Trophoblast cell (in vitro differentiated cells and primary cell): ENCODE results near the gene POLR3E.

Source experiments
- DNase-seq, 2 donors: peaks; one replicate each; pipeline ENCODE4 v3.0.0-alpha.2; 2016
- H2AFZ ChIP-seq: 2 replicates; pipeline ENCODE4 v1.6.1; 2013; ENCODE audit warnings: low read length, moderate library complexity, mild to moderate bottlenecking; ENCODE audit not compliant: insufficient read depth, poor library complexity
- H2AK5ac ChIP-seq: 2 replicates; pipeline ENCODE4 v1.6.1; 2013; ENCODE audit warnings: mild to moderate bottlenecking, low read length
- H2BK120ac ChIP-seq: 2 replicates; pipeline ENCODE4 v1.6.1; 2013; ENCODE audit warnings: low read length, mild to moderate bottlenecking, moderate library complexity; ENCODE audit not compliant: insufficient read depth, poor library complexity
- H2BK12ac ChIP-seq: 2 replicates; pipeline ENCODE4 v1.6.1; 2013; ENCODE audit warnings: mild to moderate bottlenecking, low read length, moderate library complexity
- H2BK5ac ChIP-seq: 2 replicates; pipeline ENCODE4 v1.6.1; 2013; ENCODE audit warnings: low read length, low read depth, moderate library complexity, mild to moderate bottlenecking; ENCODE audit not compliant: poor library complexity
- H3K14ac ChIP-seq: 2 replicates; pipeline ENCODE4 v1.6.1; 2013; ENCODE audit warnings: mild to moderate bottlenecking, low read length
- H3K18ac ChIP-seq: 2 replicates; pipeline ENCODE4 v1.6.1; 2013; ENCODE audit warnings: mild to moderate bottlenecking, low read length
- H3K23ac ChIP-seq: 2 replicates; pipeline ENCODE4 v1.6.1; 2013; ENCODE audit warnings: low read length
- H3K27ac ChIP-seq: 2 replicates; pipeline ENCODE4 v1.5.1; 2013; ENCODE audit warnings: low read depth, mild to moderate bottlenecking, inconsistent platforms, low read length, moderate library complexity
- H3K27me3 ChIP-seq: 2 replicates; pipeline ENCODE4 v1.6.1; 2013; ENCODE audit warnings: inconsistent platforms, mild to moderate bottlenecking, low read length, moderate library complexity; ENCODE audit not compliant: insufficient read depth
- H3K36me3 ChIP-seq, 2 experiments: 1 replicate in 1 of 2; 2 replicates in 1 of 2; pipeline ENCODE4 v1.6.1; 2013; ENCODE audit warnings: low read length in 2 of 2, mild to moderate bottlenecking in 2 of 2, moderate library complexity in 1 of 2; ENCODE audit not compliant: insufficient read depth in 2 of 2, control insufficient read depth in 1 of 2
- H3K4ac ChIP-seq: 2 replicates; pipeline ENCODE4 v1.6.1; 2013; ENCODE audit warnings: low read depth, mild to moderate bottlenecking, low read length, moderate library complexity
- H3K4me1 ChIP-seq, 2 experiments: 1 replicate in 1 of 2; 2 replicates in 1 of 2; pipeline ENCODE4 v1.6.1; 2013; ENCODE audit warnings: low read length in 2 of 2, mild to moderate bottlenecking in 2 of 2, moderate library complexity in 1 of 2; ENCODE audit not compliant: insufficient read depth in 2 of 2, control insufficient read depth in 1 of 2
- H3K4me2 ChIP-seq: 2 replicates; pipeline ENCODE4 v1.6.1; 2013; ENCODE audit warnings: inconsistent platforms, mild to moderate bottlenecking, low read length, moderate library complexity
- H3K4me3 ChIP-seq: 2 replicates; pipeline ENCODE4 v1.5.1; 2013; ENCODE audit warnings: mild to moderate bottlenecking, low read depth, low read length, inconsistent platforms
- H3K79me1 ChIP-seq: one replicate; pipeline ENCODE4 v1.6.1; 2013; ENCODE audit warnings: low read length
- H3K79me2 ChIP-seq: 2 replicates; pipeline ENCODE4 v1.6.1; 2013; ENCODE audit warnings: low read length, mild to moderate bottlenecking; ENCODE audit not compliant: control insufficient read depth, insufficient read depth, poor library complexity
- H3K9ac ChIP-seq: 2 replicates; pipeline ENCODE4 v1.6.1; 2013; ENCODE audit warnings: mild to moderate bottlenecking, low read length
- H3K9me3 ChIP-seq: 2 replicates; pipeline ENCODE4 v1.6.1; 2013; ENCODE audit warnings: low read depth, mild to moderate bottlenecking, control low read depth, inconsistent platforms, low read length; ENCODE audit not compliant: insufficient read depth
- H4K12ac ChIP-seq: 2 replicates; pipeline ENCODE4 v1.6.1; 2013; ENCODE audit warnings: low read depth, mild to moderate bottlenecking, low read length, moderate library complexity
- H4K8ac ChIP-seq: 2 replicates; pipeline ENCODE4 v1.6.1; 2013; ENCODE audit warnings: low read depth, mild to moderate bottlenecking, low read length, moderate library complexity
- H4K91ac ChIP-seq: one replicate; pipeline ENCODE4 v1.6.1; 2013; ENCODE audit warnings: low read depth, mild to moderate bottlenecking, low read length, moderate library complexity
- WGBS: extraction: QIAGEN DNeasy Blood & Tissue Kit; methylation state at CpG from one replicate; pipeline ENCODE4 v1.1.7; 2013; ENCODE audit warnings: missing lambda C conversion rate; ENCODE audit not compliant: insufficient read length, insufficient coverage; ENCODE audit errors: extremely low coverage; 5-methylcytosine and 5-hydroxymethylcytosine counted together

The POLR3E gene

DNA sequence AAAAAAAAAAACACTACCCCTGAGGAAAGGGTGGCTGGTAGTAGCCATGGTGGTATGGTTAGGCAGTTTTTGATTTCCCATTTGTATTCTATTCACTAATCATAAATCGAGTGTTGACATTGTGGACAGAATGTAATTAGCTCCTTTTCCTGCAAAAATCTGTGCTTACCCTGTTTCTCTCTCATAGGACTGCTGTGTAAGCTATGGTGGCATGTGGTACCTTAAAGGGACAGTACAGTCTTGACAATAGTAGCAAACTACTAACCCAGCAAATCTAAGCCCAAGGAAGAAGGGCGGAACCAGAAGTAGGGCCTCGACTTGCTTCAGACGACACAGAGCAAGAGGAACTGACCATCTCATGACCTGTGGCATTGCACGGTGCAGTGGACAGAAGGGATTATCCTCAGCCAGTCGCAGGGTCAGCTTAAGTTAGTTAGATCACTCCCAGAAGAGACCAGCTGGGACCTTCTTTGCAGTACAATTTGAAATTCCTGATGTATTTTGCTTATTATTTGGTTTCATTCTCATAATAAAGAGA is 36.3 kb downstream of the POLR3E start:
- no peak overlapping the region for H3K4ac ChIP-seq
- no peak overlapping the region for H3K18ac ChIP-seq

DNA sequence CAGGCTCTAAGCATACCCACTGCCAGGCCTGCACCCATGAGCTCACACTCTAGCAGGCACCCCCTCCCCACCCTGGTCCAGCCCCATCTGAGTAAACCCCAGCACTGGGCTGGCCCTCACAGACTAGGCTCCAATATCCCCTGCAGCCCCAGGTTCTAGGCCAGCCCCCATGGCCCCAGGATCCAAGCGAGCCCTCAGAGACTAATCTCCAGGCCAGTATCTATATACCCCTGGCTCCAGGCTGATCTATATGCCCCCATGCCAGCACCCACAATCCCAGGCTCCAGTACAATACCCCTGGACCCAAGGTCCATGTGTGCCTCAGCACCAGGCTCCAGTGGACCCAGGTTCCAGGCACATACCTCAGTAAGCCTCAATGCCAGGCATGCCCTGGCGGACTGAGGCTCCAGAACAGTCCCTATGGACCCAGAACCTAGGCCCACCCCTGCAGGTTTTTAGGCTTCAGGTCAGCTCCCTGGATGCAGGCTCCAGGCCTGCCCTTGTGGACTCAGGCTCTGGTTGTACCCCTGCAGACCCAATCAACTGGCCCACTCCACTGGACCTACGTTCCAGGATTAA is 38.5 kb downstream of the POLR3E start:
- H3K4ac ChIP-seq: no peak overlapping the region
- no peak overlapping the region for H3K4me3 ChIP-seq
- H3K4me1 ChIP-seq: no peaks in the 10 kb centered on the region
- H3K4me2 ChIP-seq: no peak overlapping the region
- no peak overlapping the region for H2AK5ac ChIP-seq
- H3K79me1 ChIP-seq: no peaks in the 10 kb centered on the region
- peak overlapping the region; percentile 14 for H3K18ac ChIP-seq
- H2BK120ac ChIP-seq: no peak overlapping the region
- no peak overlapping the region for H3K27ac ChIP-seq
- no peak overlapping the region for H3K23ac ChIP-seq
- peaks cover 20 to 28% of the 10 kb centered on the region in 2 experiments for H3K36me3 ChIP-seq
- no peaks in the 10 kb centered on the region for H3K27me3 ChIP-seq
- H3K14ac ChIP-seq: no peak overlapping the region
- no peak overlapping the region for H2BK12ac ChIP-seq
- H4K91ac ChIP-seq: no peak overlapping the region
- H3K9ac ChIP-seq: no peak overlapping the region
- no peaks in the 10 kb centered on the region for H3K79me2 ChIP-seq
- no peak for DNase-seq
- H2AFZ ChIP-seq: no peak overlapping the region
- H4K8ac ChIP-seq: no peak overlapping the region
- no CpG with 5 or more reads among the region's 3 CpGs for WGBS
- H3K9me3 ChIP-seq: no peaks in the 10 kb centered on the region
- no peak overlapping the region for H2BK5ac ChIP-seq
- no peak overlapping the region for H4K12ac ChIP-seq

More for the DNA sequence above, 36.3 kb downstream of the POLR3E start:
- Histone ChIP-seq H2AFZ (no peak overlapping the region), H2BK12ac (no peak overlapping the region), H3K9ac (no peak overlapping the region), H3K79me1 (no peaks in the 10 kb centered on the region), H3K4me2 (no peak overlapping the region), H2BK120ac (no peak overlapping the region), H3K23ac (no peak overlapping the region), H3K14ac (no peak overlapping the region), H2BK5ac (no peak overlapping the region), H3K36me3 (peaks cover 20 to 35% of the 10 kb centered on the region in 2 experiments), H3K27ac (no peak overlapping the region), H3K27me3 (no peaks in the 10 kb centered on the region), H3K4me1 (no peaks in the 10 kb centered on the region), H3K4me3 (no peak overlapping the region), H4K8ac (no peak overlapping the region), H4K91ac (no peak overlapping the region), H4K12ac (no peak overlapping the region), H3K9me3 (no peaks in the 10 kb centered on the region), H2AK5ac (no peak overlapping the region), H3K79me2 (no peaks in the 10 kb centered on the region)
- DNase-seq: no peak
- no CpG with 5 or more reads among the region's 6 CpGs for WGBS

DNA sequence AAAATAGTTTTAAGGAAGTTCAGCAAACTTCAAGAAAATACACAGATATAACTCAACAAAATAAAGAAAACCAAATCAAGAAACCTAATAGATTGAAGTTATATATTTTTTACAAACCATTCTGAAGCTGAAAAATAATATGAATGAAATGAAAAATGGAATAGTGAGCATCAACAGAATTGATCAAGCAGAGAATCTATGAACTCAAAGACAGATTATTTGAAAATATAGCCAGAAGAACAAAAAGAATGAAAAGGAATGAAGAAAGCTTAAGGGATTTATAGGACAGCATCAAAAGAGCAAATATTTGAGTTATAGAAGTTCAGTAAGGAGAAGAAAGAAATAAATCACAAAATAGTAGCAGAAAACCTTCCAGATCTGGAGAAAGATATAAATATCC is 39.4 kb downstream of the POLR3E start:
- no peak overlapping the region for H4K91ac ChIP-seq
- H4K8ac ChIP-seq: no peak overlapping the region
- no peak overlapping the region for H3K18ac ChIP-seq
- no peak overlapping the region for H3K23ac ChIP-seq
- no peaks in the 10 kb centered on the region for H3K79me2 ChIP-seq
- no peak for DNase-seq
- H2BK12ac ChIP-seq: no peak overlapping the region
- H3K4ac ChIP-seq: no peak overlapping the region
- no peaks in the 10 kb centered on the region for H3K4me1 ChIP-seq
- H2AK5ac ChIP-seq: no peak overlapping the region
- no peak overlapping the region for H2AFZ ChIP-seq
- no peak overlapping the region for H2BK5ac ChIP-seq
- H3K4me3 ChIP-seq: no peak overlapping the region
- H3K9me3 ChIP-seq: no peaks in the 10 kb centered on the region
- no peak overlapping the region for H3K4me2 ChIP-seq
- H3K36me3 ChIP-seq: peaks cover 16 to 28% of the 10 kb centered on the region in 2 experiments
- H4K12ac ChIP-seq: no peak overlapping the region
- no peak overlapping the region for H2BK120ac ChIP-seq
- H3K79me1 ChIP-seq: no peaks in the 10 kb centered on the region
- no peak overlapping the region for H3K14ac ChIP-seq
- H3K27me3 ChIP-seq: no peaks in the 10 kb centered on the region
- no peak overlapping the region for H3K9ac ChIP-seq
- H3K27ac ChIP-seq: no peak overlapping the region

DNA sequence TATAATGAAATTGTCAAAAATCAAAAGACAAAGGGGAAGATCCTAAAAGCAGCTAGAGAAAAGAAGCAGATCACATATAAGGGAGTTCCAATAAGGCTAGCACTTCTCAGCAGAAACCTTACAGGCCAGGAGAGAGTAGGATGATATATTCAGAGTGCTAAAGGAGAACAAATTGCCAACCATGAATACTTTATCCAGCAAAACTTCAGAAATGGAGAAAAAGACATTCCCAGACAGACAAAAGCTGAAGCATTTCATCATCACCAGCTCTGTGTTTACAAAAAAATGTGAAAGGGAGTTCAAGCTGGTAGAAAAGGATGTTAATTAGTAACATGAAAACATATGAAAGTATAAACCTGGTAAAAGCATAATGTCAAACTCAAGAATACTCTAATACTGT is 39.8 kb downstream of the POLR3E start:
- no peak overlapping the region for H3K4me2 ChIP-seq
- H4K12ac ChIP-seq: no peak overlapping the region
- no peaks in the 10 kb centered on the region for H3K4me1 ChIP-seq
- no peaks in the 10 kb centered on the region for H3K9me3 ChIP-seq
- H2BK120ac ChIP-seq: no peak overlapping the region
- H3K23ac ChIP-seq: no peak overlapping the region
- no peak overlapping the region for H3K14ac ChIP-seq
- no peak overlapping the region for H4K91ac ChIP-seq
- no peaks in the 10 kb centered on the region for H3K27me3 ChIP-seq
- H4K8ac ChIP-seq: no peak overlapping the region
- H3K18ac ChIP-seq: no peak overlapping the region
- H2BK5ac ChIP-seq: no peak overlapping the region
- H2AK5ac ChIP-seq: no peak overlapping the region
- no peak overlapping the region for H3K4ac ChIP-seq
- no peak overlapping the region for H2BK12ac ChIP-seq
- H3K36me3 ChIP-seq: peaks cover 16 to 24% of the 10 kb centered on the region in 2 experiments
- H3K27ac ChIP-seq: no peak overlapping the region
- no peaks in the 10 kb centered on the region for H3K79me2 ChIP-seq
- no peak overlapping the region for H3K4me3 ChIP-seq
- no peak for DNase-seq
- H2AFZ ChIP-seq: no peak overlapping the region
- no peak overlapping the region for H3K9ac ChIP-seq
- no peaks in the 10 kb centered on the region for H3K79me1 ChIP-seq
